GM18499 (cell line): ENCODE data around the gene HCFC1R1.

Source experiments
- ATAC-seq: cut with Tn5 transposase; IDR thresholded peaks from one replicate; pipeline ENCODE4 v1.9.1; 2021; ENCODE audit warnings: moderate number of reproducible peaks; ENCODE audit not compliant: insufficient read depth, unreplicated experiment

HCFC1R1 gene

GRCh38 chr16:2980227-2981176 is 43.2 kb downstream of the HCFC1R1 start, which contains the start of gene PKMYT1:
Gene PKMYT1 (minus strand): TSS chr16:2980446. CDS start chr16:2979657, 789 bp downstream.
- no peak for ATAC-seq

- ATAC-seq = no peak
These were observed 44.0 kb downstream of the HCFC1R1 start for GRCh38 chr16:2979669-2980226.

GRCh38 chr16:2977440-2977839 is 46.3 kb downstream of the HCFC1R1 start:
- no peak for ATAC-seq

- no peak for ATAC-seq
These were observed 47.1 kb downstream of the HCFC1R1 start for GRCh38 chr16:2976673-2977072.

GRCh38 chr16:2976201-2976600 is 47.5 kb downstream of the HCFC1R1 start:
- ATAC-seq = no peak

- ATAC-seq = no peak
These were observed 48.5 kb downstream of the HCFC1R1 start for GRCh38 chr16:2975161-2975795.

- ATAC-seq = no peak
These were observed 49.3 kb downstream of the HCFC1R1 start for GRCh38 chr16:2974319-2975056.

- ATAC-seq = no peak
These were observed 50.0 kb downstream of the HCFC1R1 start for GRCh38 chr16:2973605-2974318.

- no peak for ATAC-seq
These were observed 50.6 kb downstream of the HCFC1R1 start for GRCh38 chr16:2973093-2973492.
